ENCODE data around the gene SLC16A10.

The SLC16A10 gene

GRCh38 chr6:111173341-111173740 is 86.0 kb downstream of the SLC16A10 start:
- DNase-seq (ENCODE audit: low read depth): no peak
- H3K4me3 ChIP-seq (ENCODE audit: control insufficient read depth, low read depth, low read length): no peak overlapping the region
- TF ChIP-seq, protein P1, sequence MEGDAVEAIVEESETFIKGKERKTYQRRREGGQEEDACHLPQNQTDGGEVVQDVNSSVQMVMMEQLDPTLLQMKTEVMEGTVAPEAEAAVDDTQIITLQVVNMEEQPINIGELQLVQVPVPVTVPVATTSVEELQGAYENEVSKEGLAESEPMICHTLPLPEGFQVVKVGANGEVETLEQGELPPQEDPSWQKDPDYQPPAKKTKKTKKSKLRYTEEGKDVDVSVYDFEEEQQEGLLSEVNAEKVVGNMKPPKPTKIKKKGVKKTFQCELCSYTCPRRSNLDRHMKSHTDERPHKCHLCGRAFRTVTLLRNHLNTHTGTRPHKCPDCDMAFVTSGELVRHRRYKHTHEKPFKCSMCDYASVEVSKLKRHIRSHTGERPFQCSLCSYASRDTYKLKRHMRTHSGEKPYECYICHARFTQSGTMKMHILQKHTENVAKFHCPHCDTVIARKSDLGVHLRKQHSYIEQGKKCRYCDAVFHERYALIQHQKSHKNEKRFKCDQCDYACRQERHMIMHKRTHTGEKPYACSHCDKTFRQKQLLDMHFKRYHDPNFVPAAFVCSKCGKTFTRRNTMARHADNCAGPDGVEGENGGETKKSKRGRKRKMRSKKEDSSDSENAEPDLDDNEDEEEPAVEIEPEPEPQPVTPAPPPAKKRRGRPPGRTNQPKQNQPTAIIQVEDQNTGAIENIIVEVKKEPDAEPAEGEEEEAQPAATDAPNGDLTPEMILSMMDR (conservative IDR thresholded peaks at IDR 0.05; ENCODE audit: control insufficient read depth, insufficient read depth, low read depth, low read length): no peak

GRCh38 chr6:111173946-111174345 is 86.6 kb downstream of the SLC16A10 start:
- no peak overlapping the region for H3K4me3 ChIP-seq (ENCODE audit: control insufficient read depth, low read depth, low read length)
- TF ChIP-seq, protein P1 (conservative IDR thresholded peaks at IDR 0.05; ENCODE audit: control insufficient read depth, insufficient read depth, low read depth, low read length): no peak
- no peak for DNase-seq (ENCODE audit: low read depth)

GRCh38 chr6:111175109-111175508 is 87.8 kb downstream of the SLC16A10 start:
- DNase-seq (ENCODE audit: low read depth): peak; percentile 6
- H3K4me3 ChIP-seq (ENCODE audit: control insufficient read depth, low read depth, low read length): no peak overlapping the region
- TF ChIP-seq, protein P1 (conservative IDR thresholded peaks at IDR 0.05; ENCODE audit: control insufficient read depth, insufficient read depth, low read depth, low read length): no peak

DNA sequence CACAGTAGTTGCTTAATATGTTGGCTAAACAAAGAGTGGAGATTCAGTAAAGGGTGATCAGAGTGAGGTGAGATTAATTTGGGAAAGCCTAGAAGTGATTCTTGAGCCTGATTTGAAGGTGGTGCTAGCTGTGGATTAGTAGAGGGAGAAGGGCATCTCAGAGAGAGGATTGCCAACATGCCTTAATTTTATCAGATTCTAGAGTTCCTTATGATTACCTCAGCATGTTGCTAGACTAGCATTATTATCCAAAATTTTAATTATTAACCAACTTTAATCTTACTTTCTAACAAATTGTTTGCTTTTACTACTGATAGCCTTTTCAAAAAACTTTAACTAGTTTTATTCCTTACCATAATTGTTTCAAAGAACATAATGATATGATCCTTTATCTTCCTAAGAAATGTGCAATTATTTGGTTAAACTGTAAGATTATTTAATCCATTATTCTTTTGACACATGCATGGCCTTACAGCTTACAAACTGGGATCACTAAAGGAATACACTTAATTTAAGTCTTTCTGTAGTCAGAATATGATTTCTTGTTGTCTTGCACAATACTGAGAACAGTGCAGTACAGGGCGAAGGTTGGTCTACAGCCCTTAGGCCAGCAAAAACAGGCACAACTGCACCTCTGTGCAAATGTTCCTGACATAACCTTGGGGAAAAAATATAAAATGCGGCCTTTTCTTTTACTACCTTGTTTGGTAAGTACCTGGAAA is 88.9 kb downstream of the SLC16A10 start:
- no peak overlapping the region for H3K4me3 ChIP-seq (ENCODE audit: control insufficient read depth, low read depth, low read length)
- TF ChIP-seq, protein P1 (conservative IDR thresholded peaks at IDR 0.05; ENCODE audit: control insufficient read depth, insufficient read depth, low read depth, low read length): no peak
- no peak for DNase-seq (ENCODE audit: low read depth)

DNA sequence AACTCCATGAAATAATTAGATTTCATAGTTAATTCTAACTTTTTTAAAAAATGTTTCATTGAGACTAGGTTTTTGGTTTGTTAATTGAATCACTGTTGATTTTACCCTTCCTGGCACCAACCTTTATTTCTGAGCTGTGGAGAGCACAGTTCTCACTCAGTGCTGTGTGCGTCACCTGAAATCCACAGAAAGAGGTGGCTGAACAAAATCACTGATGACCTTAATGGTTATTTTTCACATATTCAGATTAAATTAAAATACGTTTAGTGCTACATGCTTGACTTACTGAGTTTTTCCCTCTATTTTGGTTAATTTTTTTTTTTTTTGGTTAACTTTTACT is 89.4 kb downstream of the SLC16A10 start:
- TF ChIP-seq, protein P1 (conservative IDR thresholded peaks at IDR 0.05; ENCODE audit: control insufficient read depth, insufficient read depth, low read depth, low read length): no peak
- no peak for DNase-seq (ENCODE audit: low read depth)
- no peak overlapping the region for H3K4me3 ChIP-seq (ENCODE audit: control insufficient read depth, low read depth, low read length)

DNA sequence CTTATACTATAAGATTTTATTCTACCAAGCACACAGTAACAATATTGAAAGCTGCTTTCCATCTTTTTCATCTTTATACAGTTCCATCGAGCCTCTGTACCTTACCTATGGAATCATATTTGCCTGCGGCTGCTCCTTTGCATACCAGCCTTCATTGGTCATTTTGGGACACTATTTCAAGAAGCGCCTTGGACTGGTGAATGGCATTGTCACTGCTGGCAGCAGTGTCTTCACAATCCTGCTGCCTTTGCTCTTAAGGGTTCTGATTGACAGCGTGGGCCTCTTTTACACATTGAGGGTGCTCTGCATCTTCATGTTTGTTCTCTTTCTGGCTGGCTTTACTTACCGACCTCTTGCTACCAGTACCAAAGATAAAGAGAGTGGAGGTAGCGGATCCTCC is 89.8 kb downstream of the SLC16A10 start:
- H3K4me3 ChIP-seq (ENCODE audit: control insufficient read depth, low read depth, low read length): no peak overlapping the region
- TF ChIP-seq, protein P1 (conservative IDR thresholded peaks at IDR 0.05; ENCODE audit: control insufficient read depth, insufficient read depth, low read depth, low read length): no peak
- no peak for DNase-seq (ENCODE audit: low read depth)
